Measurements from ENCODE around the gene CADM1.

CADM1 gene

GRCh38 chr11:115345840-115346239 is 158.4 kb downstream of the CADM1 start:
- DNase-seq: no peak

DNA sequence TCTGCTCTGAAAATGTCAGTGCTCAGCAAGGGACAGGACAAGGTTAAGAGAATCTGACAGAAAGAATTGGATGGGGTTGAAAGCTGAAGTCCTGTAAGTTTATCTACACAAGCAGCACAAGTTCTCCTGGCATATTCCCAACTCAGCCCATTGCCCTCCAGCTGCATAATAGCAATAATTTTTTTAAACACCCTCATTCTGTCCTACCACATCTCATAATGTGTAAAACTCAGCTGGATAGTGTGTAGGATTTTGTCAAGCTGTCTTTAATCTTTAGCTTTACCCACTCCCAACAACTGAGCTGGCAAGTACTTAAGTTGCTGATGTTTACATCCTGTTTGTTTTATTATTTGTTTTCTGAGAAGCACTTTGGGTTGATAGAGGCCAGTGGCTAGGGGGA is 158.9 kb downstream of the CADM1 start:
- DNase-seq: no peak

DNA sequence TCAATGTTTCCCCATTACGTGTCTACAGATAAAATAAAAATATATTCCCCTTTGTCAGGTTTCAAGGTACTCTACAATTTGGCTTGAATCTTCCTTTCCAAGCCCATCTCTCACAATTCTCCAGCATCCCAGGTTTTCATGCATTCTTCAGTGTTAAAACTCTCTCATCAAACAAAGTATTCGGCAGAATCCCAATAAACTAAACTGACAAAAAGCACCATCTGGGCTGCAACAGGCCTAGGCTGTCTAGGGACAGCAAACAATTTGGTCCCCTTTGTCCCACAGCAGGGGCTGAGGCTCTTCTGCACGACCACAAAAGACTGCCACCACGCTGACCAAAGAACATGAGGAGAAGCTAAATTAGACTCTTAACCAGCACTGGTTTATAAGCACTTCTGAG is 159.4 kb downstream of the CADM1 start:
- DNase-seq: no peak

DNA sequence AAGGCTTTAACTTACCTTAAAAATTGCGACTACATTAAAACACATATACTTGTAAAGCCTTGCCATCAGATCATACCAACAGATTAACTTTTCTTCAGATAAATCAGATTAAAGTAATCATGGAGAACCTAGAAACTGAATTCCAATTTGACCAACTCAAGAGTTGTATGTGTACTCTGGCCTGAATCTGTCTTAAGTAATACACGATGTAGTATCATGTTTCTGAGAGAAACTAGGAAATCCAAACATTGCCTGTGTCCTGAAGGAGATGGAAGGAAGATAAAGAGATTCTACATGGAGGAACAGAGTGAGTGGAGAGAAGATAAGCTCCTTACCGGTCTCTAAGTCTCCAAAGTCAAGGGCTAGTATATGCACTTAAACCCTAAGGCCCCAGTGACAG is 162.1 kb downstream of the CADM1 start:
- no peak for DNase-seq

DNA sequence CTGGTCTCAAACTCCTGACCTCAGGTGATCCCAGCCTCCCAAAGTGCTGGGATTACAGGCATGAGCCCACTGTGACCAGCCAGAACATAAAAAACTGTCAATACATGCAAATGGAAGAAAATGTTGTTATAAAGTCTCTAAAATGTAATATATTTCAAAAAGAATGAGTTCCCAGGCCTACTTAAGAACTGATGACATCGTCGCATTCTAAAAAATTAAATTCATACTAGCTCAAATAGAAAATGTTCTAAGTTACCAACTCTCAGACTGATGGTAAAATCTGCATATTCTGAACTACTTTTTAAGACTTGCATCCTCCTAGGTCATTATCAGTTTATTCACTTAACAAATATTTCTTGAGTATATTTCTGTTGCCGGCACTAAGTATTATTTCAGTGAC is 163.3 kb downstream of the CADM1 start:
- DNase-seq: no peak

DNA sequence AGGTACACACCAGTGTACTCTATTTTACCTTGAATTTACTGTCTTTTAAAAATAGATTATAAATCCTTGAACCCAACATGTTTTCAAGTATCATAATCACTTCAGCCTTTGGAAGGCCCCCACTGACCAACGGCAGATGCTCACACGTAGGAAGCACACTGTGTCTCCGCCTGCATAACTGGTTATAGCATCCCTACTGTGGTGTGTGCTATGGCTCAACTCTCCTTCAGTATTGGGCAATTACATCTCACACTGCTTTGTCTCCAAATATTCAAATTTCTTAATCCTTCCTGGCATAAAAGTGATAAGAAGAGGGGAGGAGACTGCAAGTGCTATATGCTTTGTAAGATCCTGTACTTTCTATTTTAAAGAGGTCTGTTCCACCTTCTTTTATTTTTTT is 165.7 kb downstream of the CADM1 start:
- DNase-seq: no peak

- no peak for DNase-seq
Measured at GRCh38 chr11:115334932-115335788, 169.1 kb downstream of the CADM1 start.

DNA sequence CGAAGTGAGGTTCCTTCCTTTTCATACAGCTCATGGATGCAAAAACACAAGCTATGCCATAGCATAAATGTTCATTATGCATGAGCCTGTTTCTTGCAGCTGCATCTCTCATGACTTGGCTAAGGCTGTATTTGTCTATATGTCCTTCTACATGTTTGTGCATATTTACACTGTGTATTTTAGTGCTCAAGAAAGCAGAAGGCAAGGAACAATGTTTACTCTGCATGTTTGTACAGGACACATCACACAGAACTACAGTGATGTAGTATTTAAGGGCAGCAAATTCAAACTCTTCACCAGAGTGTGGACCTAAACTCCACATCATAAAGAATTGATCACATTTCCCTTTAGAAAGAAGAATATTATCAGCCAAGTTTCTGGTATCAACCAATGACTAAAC is 170.3 kb downstream of the CADM1 start:
- DNase-seq: no peak

GRCh38 chr11:115333121-115333520 is 171.1 kb downstream of the CADM1 start:
- no peak for DNase-seq

DNA sequence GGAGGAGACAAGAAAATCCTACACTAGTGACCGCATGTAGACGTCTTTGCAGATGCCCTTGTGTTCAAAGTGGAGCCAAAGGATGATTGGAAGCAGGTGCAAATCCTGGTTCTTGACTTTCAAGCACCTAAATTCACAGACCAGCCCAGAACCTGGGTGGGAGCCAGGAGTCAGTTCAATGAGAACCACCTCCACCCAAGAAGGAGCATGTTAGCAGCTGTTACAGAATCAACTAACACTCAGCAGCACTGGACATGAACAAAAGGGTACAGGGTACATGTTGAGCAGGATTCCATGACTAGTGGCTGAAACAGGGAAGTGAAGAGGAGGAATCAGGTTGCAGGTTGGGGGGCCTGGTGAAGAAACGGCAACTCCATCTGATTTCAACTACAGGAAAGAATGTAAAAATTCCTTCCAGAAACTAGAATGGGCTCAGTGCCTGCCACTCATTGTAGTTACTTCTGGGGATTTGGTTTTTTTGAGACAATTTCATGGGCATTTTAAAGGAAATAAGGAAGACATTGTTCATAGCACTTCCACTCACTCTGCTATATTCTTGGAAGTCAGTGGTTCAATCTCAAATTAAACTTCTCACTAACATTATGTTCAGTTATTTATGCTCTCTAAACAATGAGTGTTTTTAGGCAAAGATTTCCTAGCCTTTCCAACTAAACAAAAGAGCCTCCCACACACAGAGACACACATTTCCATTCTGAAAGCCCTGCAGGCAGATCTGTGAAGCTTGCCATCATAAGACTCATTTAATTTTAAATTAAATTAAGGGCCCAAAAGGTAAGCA is 173.3 kb downstream of the CADM1 start:
- no peak for DNase-seq

DNA sequence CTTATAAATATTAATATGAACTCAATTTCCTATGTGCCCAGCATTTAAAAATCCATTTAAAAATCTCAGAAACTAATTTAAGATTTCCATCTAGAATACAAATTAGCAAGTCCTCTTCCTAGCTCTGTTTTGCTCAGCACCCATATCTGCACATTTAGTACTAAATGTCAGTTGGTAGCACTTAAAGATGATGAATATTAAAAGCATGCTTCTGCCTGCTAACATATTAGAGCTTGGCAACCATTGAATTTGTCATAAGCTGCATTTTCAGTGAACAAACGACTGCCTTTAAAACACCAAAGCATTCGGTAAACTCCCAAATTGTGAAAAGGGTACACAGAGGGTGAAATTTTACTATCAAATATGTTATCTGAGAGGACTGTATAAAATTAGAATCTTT is 177.7 kb downstream of the CADM1 start:
- no peak for DNase-seq

- no peak for DNase-seq
Measured at GRCh38 chr11:115325523-115325922, 178.7 kb downstream of the CADM1 start.

GRCh38 chr11:115324581-115325432 is 179.4 kb downstream of the CADM1 start:
- peak in 1 of 2 experiments; percentile 17 for DNase-seq

DNA sequence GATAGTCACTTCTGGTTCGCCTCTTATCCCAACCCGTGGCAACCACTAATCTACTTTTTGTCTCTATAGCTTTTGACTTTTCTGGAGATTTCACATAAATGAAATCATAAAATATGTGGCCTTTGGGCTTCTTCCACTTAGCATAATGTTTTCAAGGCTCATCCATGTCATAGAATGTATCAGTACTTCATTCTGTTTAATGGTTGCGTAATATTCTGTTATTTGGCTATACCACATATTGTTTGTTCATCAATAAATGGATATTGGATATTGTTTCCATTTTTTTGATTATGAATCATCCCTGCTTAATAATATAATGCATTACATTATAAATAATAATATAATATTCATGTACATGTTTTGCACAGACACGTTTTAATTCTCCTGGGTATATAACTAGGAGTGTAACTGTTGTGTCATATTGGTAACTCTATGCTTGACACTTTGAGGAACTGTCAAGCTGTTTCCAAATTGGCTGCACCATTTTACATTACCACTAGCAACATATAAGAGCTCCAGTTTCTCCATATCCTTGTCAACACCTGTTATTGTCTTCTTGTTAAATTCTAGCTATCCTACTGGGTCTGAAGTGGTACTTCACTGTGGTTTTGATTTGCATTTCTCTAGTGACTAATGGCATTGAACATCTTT is 181.5 kb downstream of the CADM1 start:
- no peak for DNase-seq

DNA sequence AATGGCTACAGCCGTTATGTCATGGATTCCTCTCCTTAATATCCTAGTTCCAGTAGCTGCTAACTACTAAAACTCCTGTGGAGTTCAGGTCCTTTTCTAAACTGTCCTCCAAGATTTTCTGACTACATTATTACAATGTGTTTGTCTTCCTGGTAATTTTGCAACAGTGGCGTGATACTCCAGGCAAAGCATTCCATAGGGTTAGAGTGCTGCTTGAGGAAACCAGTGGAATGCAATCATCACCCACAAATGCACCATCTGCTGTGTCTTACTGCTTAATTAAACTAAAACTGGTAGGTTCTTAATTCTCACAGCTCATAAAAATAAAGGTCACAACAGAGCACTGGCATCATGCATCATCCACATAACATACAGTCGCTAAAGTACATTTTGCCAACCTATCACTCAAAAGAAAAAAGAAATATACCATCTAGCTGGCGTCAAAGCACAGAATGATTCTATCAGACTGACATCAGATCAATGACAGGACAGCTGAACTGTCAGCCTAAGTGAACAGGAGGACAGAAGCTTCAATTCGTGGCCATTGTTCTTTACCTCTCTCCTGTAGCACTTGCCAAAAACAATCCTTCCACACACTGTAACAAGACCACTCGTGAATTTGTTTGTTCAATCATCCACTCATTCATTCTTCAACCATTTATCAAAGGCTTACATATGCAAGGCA is 182.5 kb downstream of the CADM1 start:
- DNase-seq: no peak

DNA sequence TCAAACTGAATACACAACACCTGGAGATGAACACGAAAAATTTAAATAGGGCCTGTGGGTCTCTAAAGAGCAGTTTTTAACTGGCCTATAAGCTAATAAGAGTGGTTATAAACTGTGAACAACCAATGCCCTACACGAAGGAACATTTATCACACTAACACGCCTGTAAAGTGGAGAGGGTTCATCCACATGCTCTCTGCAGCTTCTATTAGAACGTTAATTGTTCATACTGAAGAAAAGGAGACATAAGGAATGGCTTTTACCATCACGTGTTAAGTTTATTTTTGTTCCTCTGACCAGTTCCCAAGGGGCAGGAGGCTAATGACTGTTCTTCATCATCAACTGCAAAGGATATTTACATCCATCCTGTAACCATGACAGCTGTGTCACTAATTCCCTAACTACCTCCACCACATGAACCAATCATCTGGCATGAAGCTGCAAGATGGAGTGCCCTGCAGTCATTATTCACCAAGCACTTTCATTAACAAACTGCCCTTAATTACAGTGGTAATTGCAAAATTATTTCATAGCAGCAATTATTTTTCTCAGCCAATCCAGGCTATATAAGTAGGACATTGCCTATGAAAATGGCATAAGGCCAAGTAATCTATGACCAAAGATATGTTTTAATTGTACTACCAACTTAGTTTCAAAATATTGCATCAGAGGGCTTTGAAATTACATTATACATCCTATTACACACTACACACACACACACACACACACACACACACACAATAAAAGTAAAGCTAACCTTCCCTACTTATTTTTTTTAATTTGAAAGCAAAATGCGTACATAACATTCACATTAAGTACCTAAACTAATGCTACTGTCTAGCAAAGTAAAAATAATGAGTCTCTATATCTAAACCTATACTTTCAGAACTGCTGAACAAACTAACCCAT is 186.7 kb downstream of the CADM1 start:
- no peak for DNase-seq

DNA sequence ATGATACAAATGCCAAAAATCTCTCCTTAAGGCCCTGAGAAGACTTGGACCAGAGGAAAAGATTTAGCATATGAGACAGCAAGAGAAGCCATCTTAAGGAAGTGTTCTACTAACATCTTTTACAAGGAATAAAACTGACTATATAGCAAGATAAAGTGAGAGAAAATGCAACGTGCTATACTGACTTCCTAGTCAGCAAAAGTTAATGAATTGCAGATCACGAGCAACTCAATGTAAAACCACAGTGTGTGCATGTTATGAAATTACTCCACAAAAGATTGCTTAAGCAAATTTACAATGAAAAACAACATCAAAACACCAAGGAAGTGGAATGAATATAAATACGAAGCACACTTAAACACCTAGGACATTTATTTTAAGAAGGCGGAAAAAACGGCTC is 187.5 kb downstream of the CADM1 start:
- DNase-seq: no peak

DNA sequence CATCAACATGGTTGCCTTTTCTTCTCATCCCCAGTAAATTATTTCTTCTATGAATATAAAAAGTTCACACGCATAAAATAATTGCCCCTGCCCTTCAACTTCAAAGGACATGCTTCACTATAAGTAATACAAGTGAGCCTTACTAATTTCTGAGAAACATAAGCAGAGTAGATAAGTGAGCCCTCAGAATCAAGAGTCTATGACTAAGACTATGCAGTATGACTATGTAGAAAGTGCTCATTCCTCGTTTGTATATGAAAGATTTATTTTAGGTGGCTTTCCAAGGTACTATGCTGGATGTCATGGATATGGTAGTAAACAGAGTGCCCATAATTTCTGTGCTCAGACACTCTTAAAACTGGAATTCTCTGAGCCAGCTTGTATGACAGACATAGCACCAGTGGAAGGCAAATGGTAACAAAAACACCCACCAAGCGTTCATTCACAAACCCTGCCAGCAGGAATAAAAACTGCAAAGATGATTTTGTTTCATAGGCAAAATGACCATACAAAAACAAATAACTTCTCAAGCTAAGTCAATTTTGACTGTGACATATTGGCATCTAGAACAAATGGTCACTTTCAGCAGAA is 189.8 kb downstream of the CADM1 start:
- DNase-seq: no peak

DNA sequence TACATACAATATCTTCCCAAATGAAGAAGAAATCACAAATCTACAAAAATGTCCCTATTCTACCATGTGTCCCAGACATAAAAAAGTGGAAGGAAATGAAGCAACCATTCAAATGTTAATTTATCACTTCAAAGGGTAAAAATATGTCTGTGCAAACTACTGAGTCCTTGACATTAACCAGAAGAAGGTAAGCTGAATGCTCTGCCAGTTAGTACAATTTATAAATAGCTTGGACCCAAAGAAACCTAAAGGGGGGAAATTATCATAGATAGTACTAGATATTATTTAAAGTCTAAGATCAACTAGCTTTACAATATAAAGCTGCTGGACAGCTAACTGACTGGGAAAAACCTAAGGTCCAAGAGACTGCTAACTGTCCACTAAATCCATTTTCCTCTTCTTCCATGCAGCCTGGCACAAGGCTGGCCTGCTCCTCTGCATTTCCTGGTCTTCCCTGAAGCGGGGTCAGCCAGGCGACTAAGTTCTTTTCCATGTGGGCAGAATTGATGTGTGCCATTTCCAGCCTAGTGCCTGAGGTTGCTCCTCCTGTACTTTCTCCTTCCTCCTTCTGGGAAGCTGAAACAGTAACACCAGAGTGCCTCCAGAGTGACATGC is 190.9 kb downstream of the CADM1 start:
- DNase-seq: no peak

DNA sequence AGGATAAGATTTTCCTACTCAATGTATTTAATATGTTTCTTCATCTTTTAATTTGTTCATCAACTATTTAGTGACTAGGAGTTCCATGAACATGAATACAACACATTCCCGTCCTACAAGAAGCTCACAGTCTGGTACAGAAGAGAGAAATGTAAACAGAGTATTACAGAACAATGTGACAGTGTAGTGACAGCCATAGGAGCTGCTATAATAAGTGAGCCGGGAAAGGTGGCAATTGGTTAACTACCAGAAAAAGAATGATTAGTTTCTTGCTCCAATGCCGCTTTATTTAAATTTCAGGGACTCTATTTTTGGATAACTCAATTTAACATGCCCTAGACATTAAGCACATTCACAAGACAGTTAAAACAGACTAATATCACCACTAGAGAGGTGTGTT is 192.3 kb downstream of the CADM1 start:
- DNase-seq: no peak
